HEK293 (cell line): ENCODE results near the gene IFT122.
A peak's percentile ranks its signal among the peaks of the same experiment; 100 is the strongest.

Experiments used
- CTCF ChIA-PET: fragments of 350-600 bp; formaldehyde crosslinking; extraction: SDS; loops from one replicate; lab custom pipeline; 2021; ENCODE audit warnings: antibody characterized with exemption; lab: Yijun Ruan, JAX
- POLR2A ChIA-PET: fragments of 300-600 bp; formaldehyde crosslinking; extraction: SDS; loops from one replicate; lab custom pipeline; 2020; ENCODE audit warnings: antibody characterized with exemption, inconsistent platforms; lab: Yijun Ruan, JAX
- H3K27ac ChIP-seq: fragments of 200-500 bp; sonication (Bioruptor generic); 2 replicates; pipeline ENCODE4 v1.5.1; 2014; ENCODE audit warnings: low read depth, low read length, control low read depth, inconsistent platforms; ENCODE audit errors: extremely low read depth
- H3K36me3 ChIP-seq, 2 experiments: fragments of 200-500 bp in 1 of 2; sonication (Bioruptor generic) in 1 of 2; 1 replicate in 1 of 2; 2 replicates in 1 of 2; pipeline ENCODE4 v1.5.1; 2014 to 2017; ENCODE audit warnings: inconsistent platforms in 2 of 2, low read length in 2 of 2; ENCODE audit not compliant: control insufficient read depth in 2 of 2, insufficient read depth in 1 of 2
- H3K4me1 ChIP-seq: fragments of 200-500 bp; sonication (Bioruptor generic); 2 replicates; pipeline ENCODE4 v1.5.1; 2014; ENCODE audit warnings: mild to moderate bottlenecking, low read length, inconsistent platforms; ENCODE audit not compliant: control insufficient read depth, insufficient read depth
- H3K4me3 ChIP-seq: 2 replicates; pipeline ENCODE4 v1.5.1; 2011; ENCODE audit warnings: low read depth, mild to moderate bottlenecking, control low read depth, low read length, moderate library complexity
- H3K9me3 ChIP-seq: fragments of 200-500 bp; sonication (Bioruptor generic); 2 replicates; pipeline ENCODE4 v1.5.1; 2014; ENCODE audit warnings: low read depth, low read length, inconsistent platforms; ENCODE audit not compliant: control insufficient read depth, insufficient read depth
- EGR2 ChIP-seq: fragments of 450-650 bp; formaldehyde crosslinking; IDR thresholded peaks from 2 replicates; pipeline ENCODE4 v1.5.1; 2016; ENCODE audit warnings: low read depth, missing biosample characterization, missing genetic modification characterization
- WT1 ChIP-seq: fragments of 450-650 bp; formaldehyde crosslinking; IDR thresholded peaks from 2 replicates; pipeline ENCODE4 v1.5.1; 2016; ENCODE audit warnings: missing biosample characterization, missing genetic modification characterization
- YY1 ChIP-seq: fragments of 450-650 bp; formaldehyde crosslinking; IDR thresholded peaks from 2 replicates; pipeline ENCODE4 v1.5.1; 2018; ENCODE audit warnings: missing biosample characterization, missing genetic modification characterization
- ZFHX2 ChIP-seq: fragments of 450-650 bp; formaldehyde crosslinking; conservative IDR thresholded peaks from 2 replicates; pipeline ENCODE4 v1.5.1; 2016; ENCODE audit warnings: missing biosample characterization, missing genetic modification characterization
- ZIC2 ChIP-seq: fragments of 450-650 bp; formaldehyde crosslinking; IDR thresholded peaks from 2 replicates; pipeline ENCODE4 v1.5.1; 2016; ENCODE audit warnings: missing biosample characterization, missing genetic modification characterization
- ZNF155 ChIP-seq: fragments of 450-650 bp; formaldehyde crosslinking; IDR thresholded peaks from 2 replicates; pipeline ENCODE4 v1.5.1; 2016; ENCODE audit warnings: missing biosample characterization, missing genetic modification characterization
- ZNF174 ChIP-seq: fragments of 450-650 bp; formaldehyde crosslinking; IDR thresholded peaks from 2 replicates; pipeline ENCODE4 v1.5.0; 2017; ENCODE audit warnings: missing biosample characterization, mild to moderate bottlenecking, missing genetic modification characterization
- ZNF239 ChIP-seq: fragments of 450-650 bp; formaldehyde crosslinking; IDR thresholded peaks from 2 replicates; pipeline ENCODE4 v1.5.1; 2016; ENCODE audit warnings: missing biosample characterization, missing genetic modification characterization
- ZNF24 ChIP-seq: fragments of 450-650 bp; formaldehyde crosslinking; IDR thresholded peaks from 2 replicates; pipeline ENCODE4 v1.5.1; 2016; ENCODE audit warnings: missing biosample characterization, missing genetic modification characterization
- ZNF302 ChIP-seq: fragments of 450-650 bp; formaldehyde crosslinking; IDR thresholded peaks from 2 replicates; pipeline ENCODE4 v1.5.1; 2016; ENCODE audit warnings: missing biosample characterization, missing genetic modification characterization, low read depth
- ZNF366 ChIP-seq: fragments of 450-650 bp; formaldehyde crosslinking; conservative IDR thresholded peaks from 2 replicates; pipeline ENCODE4 v1.5.1; 2016; ENCODE audit warnings: missing biosample characterization, missing genetic modification characterization
- ZNF544 ChIP-seq: fragments of 450-650 bp; formaldehyde crosslinking; IDR thresholded peaks from 2 replicates; pipeline ENCODE4 v1.5.0; 2017; ENCODE audit warnings: missing biosample characterization, missing genetic modification characterization
- ZNF549 ChIP-seq: fragments of 450-650 bp; IDR thresholded peaks from 2 replicates; pipeline ENCODE4 v1.5.1; 2018; ENCODE audit warnings: missing biosample characterization, missing genetic modification characterization, mild to moderate bottlenecking, inconsistent platforms, moderate library complexity
- ZNF600 ChIP-seq: fragments of 450-650 bp; formaldehyde crosslinking; IDR thresholded peaks from 2 replicates; pipeline ENCODE4 v1.5.1; 2016; ENCODE audit warnings: missing biosample characterization, missing genetic modification characterization
- TF ChIP-seq, protein P1 (sequence below): fragments of 450-650 bp; formaldehyde crosslinking; IDR thresholded peaks from 2 replicates; pipeline ENCODE4 v1.5.1; 2017; ENCODE audit warnings: missing biosample characterization, missing genetic modification characterization
- TF ChIP-seq, protein P2 (sequence below): fragments of 450-650 bp; formaldehyde crosslinking; IDR thresholded peaks from 2 replicates; pipeline ENCODE4 v1.5.1; 2017; ENCODE audit warnings: missing biosample characterization, missing genetic modification characterization
- TF ChIP-seq, protein P3 (sequence below): fragments of 450-650 bp; formaldehyde crosslinking; IDR thresholded peaks from 2 replicates; pipeline ENCODE4 v1.5.1; 2017; ENCODE audit warnings: missing biosample characterization, mild to moderate bottlenecking, missing genetic modification characterization, moderate library complexity
- TF ChIP-seq, protein P4 (sequence below): fragments of 450-650 bp; formaldehyde crosslinking; IDR thresholded peaks from 2 replicates; pipeline ENCODE4 v1.5.1; 2016; ENCODE audit warnings: missing biosample characterization, missing genetic modification characterization
- TF ChIP-seq, protein P5 (sequence below): fragments of 450-650 bp; formaldehyde crosslinking; IDR thresholded peaks from 2 replicates; pipeline ENCODE4 v1.5.1; 2016; ENCODE audit warnings: missing biosample characterization, missing genetic modification characterization
- TF ChIP-seq, protein P6 (sequence below): fragments of 450-650 bp; formaldehyde crosslinking; IDR thresholded peaks from 2 replicates; pipeline ENCODE4 v1.5.1; 2016; ENCODE audit warnings: missing biosample characterization, missing genetic modification characterization
- TF ChIP-seq, protein P7 (sequence below): fragments of 450-650 bp; formaldehyde crosslinking; IDR thresholded peaks from 2 replicates; pipeline ENCODE4 v1.5.1; 2017; ENCODE audit warnings: missing biosample characterization, missing genetic modification characterization

IFT122 gene

DNA sequence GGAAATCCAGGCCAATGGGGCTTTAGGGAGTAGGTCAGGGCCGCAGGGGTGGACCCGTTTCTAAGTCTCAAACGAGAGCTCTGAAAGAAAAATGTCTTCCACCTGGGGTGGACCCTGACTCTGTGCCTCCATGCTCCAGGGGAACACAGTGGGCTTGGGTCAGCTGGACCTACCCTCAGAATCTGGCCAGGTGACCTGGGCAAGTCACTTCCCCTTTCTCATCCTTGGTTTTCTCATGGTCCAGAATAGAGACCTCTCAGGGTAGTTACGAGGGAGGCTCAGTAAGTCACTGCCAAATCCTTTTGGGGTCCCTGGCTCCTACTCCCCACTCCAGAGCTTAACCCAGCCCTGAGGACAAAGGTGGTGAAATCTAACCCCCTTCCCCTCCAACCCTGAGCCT is 37.4 kb upstream of the IFT122 start:
- Histone ChIP-seq H3K27ac (no peak overlapping the region), H3K36me3 (peaks cover 0 to under 1% of the 10 kb centered on the region in 2 experiments; a peak in 1 of 3 replicates), H3K4me3 (no peak overlapping the region), H3K9me3 (no peaks in the 10 kb centered on the region), H3K4me1 (no peaks in the 10 kb centered on the region)
- no peak for TF ChIP-seq YY1
- no peak for TF ChIP-seq ZNF544
- no peak for TF ChIP-seq ZNF600 (tag by site-specific recombination)
- TF ChIP-seq, protein P1, sequence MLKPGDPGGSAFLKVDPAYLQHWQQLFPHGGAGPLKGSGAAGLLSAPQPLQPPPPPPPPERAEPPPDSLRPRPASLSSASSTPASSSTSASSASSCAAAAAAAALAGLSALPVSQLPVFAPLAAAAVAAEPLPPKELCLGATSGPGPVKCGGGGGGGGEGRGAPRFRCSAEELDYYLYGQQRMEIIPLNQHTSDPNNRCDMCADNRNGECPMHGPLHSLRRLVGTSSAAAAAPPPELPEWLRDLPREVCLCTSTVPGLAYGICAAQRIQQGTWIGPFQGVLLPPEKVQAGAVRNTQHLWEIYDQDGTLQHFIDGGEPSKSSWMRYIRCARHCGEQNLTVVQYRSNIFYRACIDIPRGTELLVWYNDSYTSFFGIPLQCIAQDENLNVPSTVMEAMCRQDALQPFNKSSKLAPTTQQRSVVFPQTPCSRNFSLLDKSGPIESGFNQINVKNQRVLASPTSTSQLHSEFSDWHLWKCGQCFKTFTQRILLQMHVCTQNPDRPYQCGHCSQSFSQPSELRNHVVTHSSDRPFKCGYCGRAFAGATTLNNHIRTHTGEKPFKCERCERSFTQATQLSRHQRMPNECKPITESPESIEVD (tag by site-specific recombination): no peak
- TF ChIP-seq ZNF549 (tag by site-specific recombination): no peak
- TF ChIP-seq, protein P2, sequence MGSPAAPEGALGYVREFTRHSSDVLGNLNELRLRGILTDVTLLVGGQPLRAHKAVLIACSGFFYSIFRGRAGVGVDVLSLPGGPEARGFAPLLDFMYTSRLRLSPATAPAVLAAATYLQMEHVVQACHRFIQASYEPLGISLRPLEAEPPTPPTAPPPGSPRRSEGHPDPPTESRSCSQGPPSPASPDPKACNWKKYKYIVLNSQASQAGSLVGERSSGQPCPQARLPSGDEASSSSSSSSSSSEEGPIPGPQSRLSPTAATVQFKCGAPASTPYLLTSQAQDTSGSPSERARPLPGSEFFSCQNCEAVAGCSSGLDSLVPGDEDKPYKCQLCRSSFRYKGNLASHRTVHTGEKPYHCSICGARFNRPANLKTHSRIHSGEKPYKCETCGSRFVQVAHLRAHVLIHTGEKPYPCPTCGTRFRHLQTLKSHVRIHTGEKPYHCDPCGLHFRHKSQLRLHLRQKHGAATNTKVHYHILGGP (tag by site-specific recombination): no peak
- TF ChIP-seq, protein P3, sequence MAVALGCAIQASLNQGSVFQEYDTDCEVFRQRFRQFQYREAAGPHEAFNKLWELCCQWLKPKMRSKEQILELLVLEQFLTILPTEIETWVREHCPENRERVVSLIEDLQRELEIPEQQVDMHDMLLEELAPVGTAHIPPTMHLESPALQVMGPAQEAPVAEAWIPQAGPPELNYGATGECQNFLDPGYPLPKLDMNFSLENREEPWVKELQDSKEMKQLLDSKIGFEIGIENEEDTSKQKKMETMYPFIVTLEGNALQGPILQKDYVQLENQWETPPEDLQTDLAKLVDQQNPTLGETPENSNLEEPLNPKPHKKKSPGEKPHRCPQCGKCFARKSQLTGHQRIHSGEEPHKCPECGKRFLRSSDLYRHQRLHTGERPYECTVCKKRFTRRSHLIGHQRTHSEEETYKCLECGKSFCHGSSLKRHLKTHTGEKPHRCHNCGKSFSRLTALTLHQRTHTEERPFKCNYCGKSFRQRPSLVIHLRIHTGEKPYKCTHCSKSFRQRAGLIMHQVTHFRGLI: no peak
- no peak for TF ChIP-seq WT1 (tag by site-specific recombination)
- no peak for TF ChIP-seq ZNF174 (tag by site-specific recombination)
- CTCF ChIA-PET: no interaction called here
- POLR2A ChIA-PET: interaction anchor here (0.6 kb wide), 1 partner anchor 79 kb away, joined by 4 read pairs; no protein-coding TSS in a partner anchor

DNA sequence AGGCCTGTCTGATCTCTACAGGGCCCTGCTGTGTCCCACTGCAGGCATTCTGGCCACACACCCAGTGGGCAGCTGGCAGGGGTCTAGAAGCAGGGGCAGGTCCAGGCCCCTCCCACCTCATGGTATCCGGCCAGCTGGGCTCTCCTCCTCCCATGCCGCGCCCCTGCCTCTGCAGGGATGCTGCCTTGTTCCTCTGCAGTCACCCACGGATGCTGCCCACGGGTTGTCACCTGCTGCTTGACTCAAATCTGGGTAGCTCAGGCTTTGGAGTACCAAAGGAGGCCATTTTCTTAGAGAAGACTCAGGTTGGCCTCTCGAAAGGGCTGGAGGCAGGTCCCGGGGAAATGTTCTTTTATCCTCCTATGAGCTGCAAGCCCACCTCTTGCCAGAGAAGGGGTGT is 36.6 kb upstream of the IFT122 start:
- Histone ChIP-seq H3K4me1 (no peaks in the 10 kb centered on the region), H3K27ac (no peak overlapping the region), H3K9me3 (no peaks in the 10 kb centered on the region), H3K36me3 (no peaks in the 10 kb centered on the region), H3K4me3 (no peak overlapping the region)
- CTCF ChIA-PET: interaction anchor here (0.6 kb wide), 1 partner anchor 22 kb away, joined by 3 read pairs; no protein-coding TSS in a partner anchor
- POLR2A ChIA-PET: no interaction called here
- TF ChIP-seq EGR2 (peak; percentile 60), ZIC2 (tag by site-specific recombination) (peak; percentile 26; the same call in 1 of the 2 replicates), ZNF24 (tag by site-specific recombination) (no peak), ZNF239 (tag by site-specific recombination) (no peak), ZNF302 (tag by site-specific recombination) (no peak), ZFHX2 (tag by site-specific recombination) (peak; percentile 66)

DNA sequence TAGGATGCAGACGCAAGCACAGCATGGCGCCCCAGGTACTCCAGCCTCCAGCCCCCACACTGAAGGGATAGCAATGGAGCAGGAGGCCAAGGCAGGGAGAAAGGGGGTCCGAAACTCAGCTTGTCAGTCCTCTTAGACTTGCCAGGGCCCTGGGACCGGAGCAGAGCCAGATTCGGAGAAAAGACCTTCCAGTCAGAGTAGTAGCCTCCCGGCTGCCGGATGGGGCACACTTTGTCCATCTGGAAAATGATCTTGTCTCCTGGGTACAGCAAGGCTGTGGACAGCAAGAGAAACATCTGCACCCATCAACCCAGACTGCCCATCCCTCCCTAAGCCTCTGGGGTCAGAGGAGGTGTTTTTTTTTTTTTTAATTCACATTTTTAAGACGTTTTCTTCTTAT is 35.9 kb upstream of the IFT122 start:
- Histone ChIP-seq H3K27ac (no peak overlapping the region), H3K36me3 (no peaks in the 10 kb centered on the region), H3K4me3 (no peak overlapping the region), H3K9me3 (no peaks in the 10 kb centered on the region), H3K4me1 (no peaks in the 10 kb centered on the region)
- POLR2A ChIA-PET: no interaction called here
- CTCF ChIA-PET: no interaction called here
- TF ChIP-seq ZNF155 (tag by site-specific recombination) (no peak), ZNF366 (tag by site-specific recombination) (no peak)
- TF ChIP-seq, protein P4, sequence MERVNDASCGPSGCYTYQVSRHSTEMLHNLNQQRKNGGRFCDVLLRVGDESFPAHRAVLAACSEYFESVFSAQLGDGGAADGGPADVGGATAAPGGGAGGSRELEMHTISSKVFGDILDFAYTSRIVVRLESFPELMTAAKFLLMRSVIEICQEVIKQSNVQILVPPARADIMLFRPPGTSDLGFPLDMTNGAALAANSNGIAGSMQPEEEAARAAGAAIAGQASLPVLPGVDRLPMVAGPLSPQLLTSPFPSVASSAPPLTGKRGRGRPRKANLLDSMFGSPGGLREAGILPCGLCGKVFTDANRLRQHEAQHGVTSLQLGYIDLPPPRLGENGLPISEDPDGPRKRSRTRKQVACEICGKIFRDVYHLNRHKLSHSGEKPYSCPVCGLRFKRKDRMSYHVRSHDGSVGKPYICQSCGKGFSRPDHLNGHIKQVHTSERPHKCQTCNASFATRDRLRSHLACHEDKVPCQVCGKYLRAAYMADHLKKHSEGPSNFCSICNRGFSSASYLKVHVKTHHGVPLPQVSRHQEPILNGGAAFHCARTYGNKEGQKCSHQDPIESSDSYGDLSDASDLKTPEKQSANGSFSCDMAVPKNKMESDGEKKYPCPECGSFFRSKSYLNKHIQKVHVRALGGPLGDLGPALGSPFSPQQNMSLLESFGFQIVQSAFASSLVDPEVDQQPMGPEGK (tag by site-specific recombination): no peak
- TF ChIP-seq, protein P5, sequence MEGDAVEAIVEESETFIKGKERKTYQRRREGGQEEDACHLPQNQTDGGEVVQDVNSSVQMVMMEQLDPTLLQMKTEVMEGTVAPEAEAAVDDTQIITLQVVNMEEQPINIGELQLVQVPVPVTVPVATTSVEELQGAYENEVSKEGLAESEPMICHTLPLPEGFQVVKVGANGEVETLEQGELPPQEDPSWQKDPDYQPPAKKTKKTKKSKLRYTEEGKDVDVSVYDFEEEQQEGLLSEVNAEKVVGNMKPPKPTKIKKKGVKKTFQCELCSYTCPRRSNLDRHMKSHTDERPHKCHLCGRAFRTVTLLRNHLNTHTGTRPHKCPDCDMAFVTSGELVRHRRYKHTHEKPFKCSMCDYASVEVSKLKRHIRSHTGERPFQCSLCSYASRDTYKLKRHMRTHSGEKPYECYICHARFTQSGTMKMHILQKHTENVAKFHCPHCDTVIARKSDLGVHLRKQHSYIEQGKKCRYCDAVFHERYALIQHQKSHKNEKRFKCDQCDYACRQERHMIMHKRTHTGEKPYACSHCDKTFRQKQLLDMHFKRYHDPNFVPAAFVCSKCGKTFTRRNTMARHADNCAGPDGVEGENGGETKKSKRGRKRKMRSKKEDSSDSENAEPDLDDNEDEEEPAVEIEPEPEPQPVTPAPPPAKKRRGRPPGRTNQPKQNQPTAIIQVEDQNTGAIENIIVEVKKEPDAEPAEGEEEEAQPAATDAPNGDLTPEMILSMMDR (tag by site-specific recombination): no peak
- TF ChIP-seq, protein P6, sequence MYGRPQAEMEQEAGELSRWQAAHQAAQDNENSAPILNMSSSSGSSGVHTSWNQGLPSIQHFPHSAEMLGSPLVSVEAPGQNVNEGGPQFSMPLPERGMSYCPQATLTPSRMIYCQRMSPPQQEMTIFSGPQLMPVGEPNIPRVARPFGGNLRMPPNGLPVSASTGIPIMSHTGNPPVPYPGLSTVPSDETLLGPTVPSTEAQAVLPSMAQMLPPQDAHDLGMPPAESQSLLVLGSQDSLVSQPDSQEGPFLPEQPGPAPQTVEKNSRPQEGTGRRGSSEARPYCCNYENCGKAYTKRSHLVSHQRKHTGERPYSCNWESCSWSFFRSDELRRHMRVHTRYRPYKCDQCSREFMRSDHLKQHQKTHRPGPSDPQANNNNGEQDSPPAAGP (tag by site-specific recombination): no peak
- TF ChIP-seq, protein P7, sequence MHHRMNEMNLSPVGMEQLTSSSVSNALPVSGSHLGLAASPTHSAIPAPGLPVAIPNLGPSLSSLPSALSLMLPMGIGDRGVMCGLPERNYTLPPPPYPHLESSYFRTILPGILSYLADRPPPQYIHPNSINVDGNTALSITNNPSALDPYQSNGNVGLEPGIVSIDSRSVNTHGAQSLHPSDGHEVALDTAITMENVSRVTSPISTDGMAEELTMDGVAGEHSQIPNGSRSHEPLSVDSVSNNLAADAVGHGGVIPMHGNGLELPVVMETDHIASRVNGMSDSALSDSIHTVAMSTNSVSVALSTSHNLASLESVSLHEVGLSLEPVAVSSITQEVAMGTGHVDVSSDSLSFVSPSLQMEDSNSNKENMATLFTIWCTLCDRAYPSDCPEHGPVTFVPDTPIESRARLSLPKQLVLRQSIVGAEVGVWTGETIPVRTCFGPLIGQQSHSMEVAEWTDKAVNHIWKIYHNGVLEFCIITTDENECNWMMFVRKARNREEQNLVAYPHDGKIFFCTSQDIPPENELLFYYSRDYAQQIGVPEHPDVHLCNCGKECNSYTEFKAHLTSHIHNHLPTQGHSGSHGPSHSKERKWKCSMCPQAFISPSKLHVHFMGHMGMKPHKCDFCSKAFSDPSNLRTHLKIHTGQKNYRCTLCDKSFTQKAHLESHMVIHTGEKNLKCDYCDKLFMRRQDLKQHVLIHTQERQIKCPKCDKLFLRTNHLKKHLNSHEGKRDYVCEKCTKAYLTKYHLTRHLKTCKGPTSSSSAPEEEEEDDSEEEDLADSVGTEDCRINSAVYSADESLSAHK (tag by site-specific recombination): no peak
